Activated effector memory CD4-positive, alpha-beta T cell treated with anti-CD3 and anti-CD28 coated beads, Interleukin-2, amount 50 U/mL, for 16 hours (primary cell): ENCODE data around the gene PIN1.

Source experiments
- DNase-seq: peaks from one replicate; pipeline ENCODE4 v3.0.0-alpha.2; 2020

PIN1 gene

GRCh38 chr19:9857076-9857721 is 22.1 kb downstream of the PIN1 start:
- no peak for DNase-seq

- DNase-seq: peak; percentile 66
These were observed 23.0 kb downstream of the PIN1 start for GRCh38 chr19:9857920-9858746.

- DNase-seq: no peak
These were observed 23.6 kb downstream of the PIN1 start for GRCh38 chr19:9858766-9859165.

- DNase-seq: no peak
These were observed 25.3 kb downstream of the PIN1 start for GRCh38 chr19:9860407-9860806.

- no peak for DNase-seq
These were observed 26.4 kb downstream of the PIN1 start for GRCh38 chr19:9861503-9861902.

GRCh38 chr19:9862938-9863337 is 27.8 kb downstream of the PIN1 start:
- DNase-seq: no peak

- DNase-seq: no peak
These were observed 28.6 kb downstream of the PIN1 start for GRCh38 chr19:9863759-9864158.

- peak; percentile 66 for DNase-seq
These were observed 30.8 kb downstream of the PIN1 start for GRCh38 chr19:9865732-9866501.

- no peak for DNase-seq
These were observed 34.0 kb downstream of the PIN1 start for GRCh38 chr19:9868983-9869617.

- DNase-seq: no peak
These were observed 36.7 kb downstream of the PIN1 start for GRCh38 chr19:9871626-9872338.

GRCh38 chr19:9872618-9873242 is 37.6 kb downstream of the PIN1 start:
- DNase-seq: no peak

- DNase-seq: no peak
These were observed 40.0 kb downstream of the PIN1 start for GRCh38 chr19:9875031-9875627.

- no peak for DNase-seq
These were observed 40.7 kb downstream of the PIN1 start for GRCh38 chr19:9875796-9876195.

GRCh38 chr19:9877780-9878510 is 42.8 kb downstream of the PIN1 start:
- DNase-seq: no peak

GRCh38 chr19:9878511-9879196 is 43.5 kb downstream of the PIN1 start:
- DNase-seq: no peak

GRCh38 chr19:9881720-9882119 is 46.6 kb downstream of the PIN1 start:
- no peak for DNase-seq

- no peak for DNase-seq
These were observed 48.2 kb downstream of the PIN1 start for GRCh38 chr19:9883231-9883758.

GRCh38 chr19:9883764-9884163 is 48.6 kb downstream of the PIN1 start:
- no peak for DNase-seq

- DNase-seq: no peak
These were observed 50.0 kb downstream of the PIN1 start for GRCh38 chr19:9885077-9885552.
